Measurements from ENCODE around the gene TPD52L2. TPM values are rescaled to one million over a fixed set of nuclear protein-coding genes. Genes with fewer than 3 reads are reported as not detected.

The TPD52L2 gene
- total RNA-seq, 1 experiment from 2014 or later = 192 TPM

DNA sequence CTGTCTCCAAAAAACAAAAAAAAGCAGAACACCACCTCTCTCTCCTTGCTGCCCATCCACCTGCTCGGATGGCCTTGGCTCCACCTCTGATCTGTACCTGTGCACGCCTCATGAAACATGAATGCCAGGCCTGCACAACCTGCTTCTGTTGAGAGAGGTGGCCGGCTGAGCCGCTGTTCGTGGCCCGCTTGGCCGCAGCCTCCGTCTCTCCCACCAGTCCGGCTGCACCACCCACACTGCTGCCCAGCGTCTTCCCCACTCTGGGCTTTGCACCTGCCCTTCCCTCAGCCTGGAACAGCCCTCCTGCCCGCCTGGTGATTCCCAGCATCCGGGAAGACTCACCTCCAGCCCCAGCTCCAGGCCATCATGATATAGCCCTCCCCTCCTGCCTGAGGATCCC is 21.8 kb upstream of the TPD52L2 start:
- no peaks in the 10 kb centered on the region for H3K4me1 Mint-ChIP-seq (ENCODE audit: low read depth, unreplicated experiment)
- H3K4me3 Mint-ChIP-seq (ENCODE audit: low read depth, unreplicated experiment) = no peak overlapping the region
- peaks cover 9% of the 10 kb centered on the region for H3K36me3 Mint-ChIP-seq (ENCODE audit: insufficient read depth, unreplicated experiment)
- no peaks in the 10 kb centered on the region for H3K9me3 Mint-ChIP-seq (ENCODE audit: low read depth, unreplicated experiment)
- no peak for DNase-seq
- H3K27me3 Mint-ChIP-seq (ENCODE audit: unreplicated experiment) = peaks cover 43% of the 10 kb centered on the region
- no peak overlapping the region for H3K27ac Mint-ChIP-seq (ENCODE audit: unreplicated experiment)
- TF ChIP-seq, protein P1, sequence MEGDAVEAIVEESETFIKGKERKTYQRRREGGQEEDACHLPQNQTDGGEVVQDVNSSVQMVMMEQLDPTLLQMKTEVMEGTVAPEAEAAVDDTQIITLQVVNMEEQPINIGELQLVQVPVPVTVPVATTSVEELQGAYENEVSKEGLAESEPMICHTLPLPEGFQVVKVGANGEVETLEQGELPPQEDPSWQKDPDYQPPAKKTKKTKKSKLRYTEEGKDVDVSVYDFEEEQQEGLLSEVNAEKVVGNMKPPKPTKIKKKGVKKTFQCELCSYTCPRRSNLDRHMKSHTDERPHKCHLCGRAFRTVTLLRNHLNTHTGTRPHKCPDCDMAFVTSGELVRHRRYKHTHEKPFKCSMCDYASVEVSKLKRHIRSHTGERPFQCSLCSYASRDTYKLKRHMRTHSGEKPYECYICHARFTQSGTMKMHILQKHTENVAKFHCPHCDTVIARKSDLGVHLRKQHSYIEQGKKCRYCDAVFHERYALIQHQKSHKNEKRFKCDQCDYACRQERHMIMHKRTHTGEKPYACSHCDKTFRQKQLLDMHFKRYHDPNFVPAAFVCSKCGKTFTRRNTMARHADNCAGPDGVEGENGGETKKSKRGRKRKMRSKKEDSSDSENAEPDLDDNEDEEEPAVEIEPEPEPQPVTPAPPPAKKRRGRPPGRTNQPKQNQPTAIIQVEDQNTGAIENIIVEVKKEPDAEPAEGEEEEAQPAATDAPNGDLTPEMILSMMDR (IDR thresholded peaks at IDR 0.05; ENCODE audit: unreplicated experiment) = no peak
- no TSS peak for BruUV-seq (replicated peaks)
- intact Hi-C loops (cut with micrococcal nuclease; ENCODE audit: unreplicated experiment) = no loop called here
- CTCF ChIA-PET = interaction anchor here (0.9 kb wide), 1 partner anchor 21 kb away, joined by 3 read pairs; no protein-coding TSS in a partner anchor

DNA sequence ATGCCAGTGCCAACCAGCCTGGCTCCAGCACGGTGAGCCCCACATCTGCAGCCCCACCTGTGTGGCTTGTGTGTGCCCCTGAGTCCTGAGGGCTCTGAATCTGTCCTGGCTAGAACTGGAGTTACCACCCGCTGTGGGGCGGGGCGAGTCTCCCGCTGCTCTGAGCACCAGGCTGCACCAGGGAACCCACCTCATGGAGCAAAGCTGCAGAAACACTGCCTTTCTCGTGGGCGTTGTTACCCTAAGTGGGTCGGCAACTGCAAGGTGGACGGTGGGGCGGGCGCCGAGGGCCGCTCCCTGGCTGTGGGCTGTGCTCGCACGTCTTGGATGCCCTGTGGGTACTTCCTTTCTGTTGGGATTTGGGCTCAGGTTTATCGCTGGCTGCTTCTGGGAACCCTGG is 21.3 kb upstream of the TPD52L2 start:
- intact Hi-C loops (cut with micrococcal nuclease; ENCODE audit: unreplicated experiment) = no loop called here
- H3K36me3 Mint-ChIP-seq (ENCODE audit: insufficient read depth, unreplicated experiment) = peaks cover 9% of the 10 kb centered on the region
- H3K9me3 Mint-ChIP-seq (ENCODE audit: low read depth, unreplicated experiment) = no peaks in the 10 kb centered on the region
- H3K4me3 Mint-ChIP-seq (ENCODE audit: low read depth, unreplicated experiment) = no peak overlapping the region
- peaks cover 43% of the 10 kb centered on the region for H3K27me3 Mint-ChIP-seq (ENCODE audit: unreplicated experiment)
- TF ChIP-seq, protein P1 (IDR thresholded peaks at IDR 0.05; ENCODE audit: unreplicated experiment) = no peak
- CTCF ChIA-PET = no interaction called here
- no TSS peak for BruUV-seq (replicated peaks)
- no peak overlapping the region for H3K27ac Mint-ChIP-seq (ENCODE audit: unreplicated experiment)
- no peaks in the 10 kb centered on the region for H3K4me1 Mint-ChIP-seq (ENCODE audit: low read depth, unreplicated experiment)
- DNase-seq = no peak

DNA sequence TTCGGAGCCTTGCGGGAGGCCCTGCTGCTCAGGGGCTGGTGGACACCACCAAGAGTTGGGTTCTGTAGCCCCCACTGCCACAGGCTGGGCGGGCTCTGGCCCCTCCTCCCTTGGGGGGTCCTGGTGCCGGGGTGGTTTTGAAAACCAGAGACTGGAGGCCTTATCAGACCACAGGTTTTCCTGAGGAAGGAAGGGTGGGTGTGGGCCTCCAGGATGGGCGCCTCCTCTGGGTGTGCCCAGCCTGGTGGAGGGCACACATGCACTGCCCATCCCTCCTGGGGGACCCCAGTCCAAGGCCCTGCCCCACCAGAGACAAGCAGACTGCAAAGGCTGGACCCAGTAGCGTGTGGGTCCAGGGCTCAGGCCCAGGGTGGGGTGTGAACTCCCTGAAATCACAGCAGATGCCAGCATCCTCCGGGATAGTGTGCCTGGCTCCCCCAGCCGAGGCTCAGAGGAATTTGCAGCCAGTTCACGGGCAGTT is 20.5 kb upstream of the TPD52L2 start:
- no peak overlapping the region for H3K4me3 Mint-ChIP-seq (ENCODE audit: low read depth, unreplicated experiment)
- H3K27ac Mint-ChIP-seq (ENCODE audit: unreplicated experiment) = no peak overlapping the region

DNA sequence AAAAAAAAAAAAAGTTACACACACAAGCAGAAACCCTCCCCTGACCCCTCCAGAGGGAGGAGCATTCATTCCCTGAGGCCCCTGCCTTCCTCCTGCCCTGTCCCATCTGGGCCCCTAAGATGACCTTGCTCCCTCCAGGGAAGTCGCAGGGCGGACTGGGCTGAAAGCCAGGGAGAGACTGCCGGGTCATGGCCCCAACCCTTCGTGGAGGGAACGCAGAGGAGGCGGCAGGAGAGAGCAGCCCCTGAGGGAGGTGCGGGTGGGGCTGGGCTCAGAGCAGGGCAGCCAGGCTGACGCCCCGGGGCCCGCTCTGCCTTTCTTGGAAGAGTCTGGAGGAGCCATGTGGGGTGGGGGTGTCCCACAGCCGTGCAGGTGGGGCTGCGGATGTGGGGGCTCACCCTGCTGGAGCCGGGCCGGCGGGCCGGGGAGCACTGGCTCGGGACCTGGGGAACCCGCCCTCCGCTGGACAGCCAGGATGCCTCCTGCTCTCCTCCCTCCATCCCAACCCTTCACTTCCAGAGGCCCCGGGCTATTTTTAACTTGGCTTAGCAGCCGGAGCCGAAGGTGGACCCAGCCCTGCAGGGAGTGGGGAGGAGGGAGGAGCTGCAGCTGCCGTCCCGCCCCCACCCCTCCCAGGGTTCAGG is 18.8 kb upstream of the TPD52L2 start:
- Mint-ChIP-seq H3K27ac (ENCODE audit: unreplicated experiment) (no peak overlapping the region), H3K9me3 (ENCODE audit: low read depth, unreplicated experiment) (no peaks in the 10 kb centered on the region), H3K4me3 (ENCODE audit: low read depth, unreplicated experiment) (no peak overlapping the region), H3K4me1 (ENCODE audit: low read depth, unreplicated experiment) (no peaks in the 10 kb centered on the region), H3K27me3 (ENCODE audit: unreplicated experiment) (peaks cover 44% of the 10 kb centered on the region), H3K36me3 (ENCODE audit: insufficient read depth, unreplicated experiment) (peaks cover 14% of the 10 kb centered on the region)
- intact Hi-C loops (cut with micrococcal nuclease; ENCODE audit: unreplicated experiment) = no loop called here
- no TSS peak for BruUV-seq (replicated peaks)
- CTCF ChIA-PET = interaction anchor here (0.6 to 0.7 kb wide), 2 partner anchors 8 to 86 kb away, joined by 3 read pairs; no protein-coding TSS in a partner anchor
- TF ChIP-seq, protein P1 (IDR thresholded peaks at IDR 0.05; ENCODE audit: unreplicated experiment) = no peak
- no peak for DNase-seq

More for the DNA sequence above, 20.5 kb upstream of the TPD52L2 start:
- no peak for DNase-seq
- CTCF ChIA-PET = no interaction called here
- no peaks in the 10 kb centered on the region for H3K4me1 Mint-ChIP-seq (ENCODE audit: low read depth, unreplicated experiment)
- TF ChIP-seq, protein P1 (IDR thresholded peaks at IDR 0.05; ENCODE audit: unreplicated experiment) = no peak
- intact Hi-C loops (cut with micrococcal nuclease; ENCODE audit: unreplicated experiment) = no loop called here
- peaks cover 43% of the 10 kb centered on the region for H3K27me3 Mint-ChIP-seq (ENCODE audit: unreplicated experiment)
- no peaks in the 10 kb centered on the region for H3K9me3 Mint-ChIP-seq (ENCODE audit: low read depth, unreplicated experiment)
- peaks cover 9% of the 10 kb centered on the region for H3K36me3 Mint-ChIP-seq (ENCODE audit: insufficient read depth, unreplicated experiment)
- BruUV-seq (replicated peaks) = no TSS peak

Data from Calu3 (cell line).